ENCODE data around the gene NDUFS3. TPM values are rescaled to one million over a fixed set of nuclear protein-coding genes. Genes with fewer than 3 reads are reported as not detected.

The NDUFS3 gene
- total and polyA plus RNA-seq, 2 of the 13 experiments (the other 11 are each of a cell fraction or from before 2014, with no cell fraction given) = 151 to 184 TPM

DNA sequence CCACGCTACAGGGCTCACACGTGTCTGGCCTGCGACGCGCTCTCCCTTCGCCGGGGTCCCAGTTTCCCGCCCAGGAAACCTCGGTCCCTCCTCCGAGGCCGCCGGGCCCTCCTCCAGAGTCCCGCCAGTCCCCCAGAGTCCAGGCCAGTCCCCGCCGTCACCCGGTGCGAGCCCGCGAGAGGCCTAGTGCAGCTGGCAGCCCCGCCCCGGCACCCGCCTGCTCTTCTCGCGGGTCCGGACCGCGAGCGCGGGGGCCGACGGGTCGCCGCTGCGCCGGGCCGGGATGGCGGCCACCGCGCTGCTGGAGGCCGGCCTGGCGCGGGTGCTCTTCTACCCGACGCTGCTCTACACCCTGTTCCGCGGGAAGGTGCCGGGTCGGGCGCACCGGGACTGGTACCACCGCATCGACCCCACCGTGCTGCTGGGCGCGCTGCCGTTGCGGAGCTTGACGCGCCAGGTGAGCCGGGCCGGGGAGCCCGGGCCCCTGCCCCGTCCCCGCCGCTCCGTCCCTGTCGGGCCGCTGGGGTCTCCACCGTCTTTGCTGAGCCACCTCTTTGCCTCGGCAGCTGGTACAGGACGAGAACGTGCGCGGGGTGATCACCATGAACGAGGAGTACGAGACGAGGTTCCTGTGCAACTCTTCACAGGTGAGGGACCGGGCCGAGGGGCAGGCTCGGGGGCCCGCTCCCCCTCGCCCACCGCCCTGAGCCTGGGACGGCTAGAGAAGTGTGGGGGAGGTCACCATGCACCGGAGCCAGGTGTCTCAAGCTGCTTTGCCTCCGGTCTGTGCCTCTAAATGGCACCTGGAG lies 13.3 kb upstream of the NDUFS3 start, which contains the start of gene PTPMT1 (continued):
- TF ChIP-seq, protein P1, sequence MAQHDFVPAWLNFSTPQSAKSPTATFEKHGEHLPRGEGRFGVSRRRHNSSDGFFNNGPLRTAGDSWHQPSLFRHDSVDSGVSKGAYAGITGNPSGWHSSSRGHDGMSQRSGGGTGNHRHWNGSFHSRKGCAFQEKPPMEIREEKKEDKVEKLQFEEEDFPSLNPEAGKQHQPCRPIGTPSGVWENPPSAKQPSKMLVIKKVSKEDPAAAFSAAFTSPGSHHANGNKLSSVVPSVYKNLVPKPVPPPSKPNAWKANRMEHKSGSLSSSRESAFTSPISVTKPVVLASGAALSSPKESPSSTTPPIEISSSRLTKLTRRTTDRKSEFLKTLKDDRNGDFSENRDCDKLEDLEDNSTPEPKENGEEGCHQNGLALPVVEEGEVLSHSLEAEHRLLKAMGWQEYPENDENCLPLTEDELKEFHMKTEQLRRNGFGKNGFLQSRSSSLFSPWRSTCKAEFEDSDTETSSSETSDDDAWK (CRISPR knock-in tag; IDR thresholded peaks at IDR 0.05) = no peak
- TF ChIP-seq REL (CRISPR knock-in tag; conservative IDR thresholded peaks at IDR 0.05) (no peak), ZNF556 (CRISPR knock-in tag; IDR thresholded peaks at IDR 0.05; ENCODE audit: borderline replicate concordance) (0 out of 2 replicates have a peak, but pooled peaks have one; percentile 45), PHB2 (IDR thresholded peaks at IDR 0.05; ENCODE audit: partially characterized antibody) (no peak), GATAD1 (CRISPR knock-in tag; IDR thresholded peaks at IDR 0.05) (peak; percentile 58), ZNF607 (CRISPR knock-in tag; IDR thresholded peaks at IDR 0.05; ENCODE audit: borderline replicate concordance) (peak; percentile 95), ARID2 (CRISPR knock-in tag; IDR thresholded peaks at IDR 0.05; ENCODE audit: borderline replicate concordance) (0 out of 2 replicates have a peak, but pooled peaks have one; percentile 67), ZFP36L2 (CRISPR knock-in tag; IDR thresholded peaks at IDR 0.05) (no peak), MTA1 (CRISPR knock-in tag; IDR thresholded peaks at IDR 0.05; ENCODE audit: borderline replicate concordance) (no peak; the same call in 1 of the 2 replicates), JUNB (CRISPR knock-in tag; IDR thresholded peaks at IDR 0.05; ENCODE audit: borderline replicate concordance) (no peak), ZNF468 (CRISPR knock-in tag; IDR thresholded peaks at IDR 0.05) (no peak), KDM1A (CRISPR knock-in tag; IDR thresholded peaks at IDR 0.05) (no peak), ZNF432 (CRISPR knock-in tag; IDR thresholded peaks at IDR 0.05; ENCODE audit: borderline replicate concordance) (no peak), ZNF782 (CRISPR knock-in tag; IDR thresholded peaks at IDR 0.05; ENCODE audit: borderline replicate concordance) (no peak), HDAC2 (CRISPR knock-in tag; IDR thresholded peaks at IDR 0.05) (no peak), ZNF652 (CRISPR knock-in tag; IDR thresholded peaks at IDR 0.05; ENCODE audit: borderline replicate concordance, low read depth) (no peak), SOX5 (CRISPR knock-in tag; IDR thresholded peaks at IDR 0.05; ENCODE audit: borderline replicate concordance) (no peak), ZKSCAN5 (CRISPR knock-in tag; IDR thresholded peaks at IDR 0.05) (no peak)
- TF ChIP-seq, protein P2, sequence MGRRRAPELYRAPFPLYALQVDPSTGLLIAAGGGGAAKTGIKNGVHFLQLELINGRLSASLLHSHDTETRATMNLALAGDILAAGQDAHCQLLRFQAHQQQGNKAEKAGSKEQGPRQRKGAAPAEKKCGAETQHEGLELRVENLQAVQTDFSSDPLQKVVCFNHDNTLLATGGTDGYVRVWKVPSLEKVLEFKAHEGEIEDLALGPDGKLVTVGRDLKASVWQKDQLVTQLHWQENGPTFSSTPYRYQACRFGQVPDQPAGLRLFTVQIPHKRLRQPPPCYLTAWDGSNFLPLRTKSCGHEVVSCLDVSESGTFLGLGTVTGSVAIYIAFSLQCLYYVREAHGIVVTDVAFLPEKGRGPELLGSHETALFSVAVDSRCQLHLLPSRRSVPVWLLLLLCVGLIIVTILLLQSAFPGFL (CRISPR knock-in tag; IDR thresholded peaks at IDR 0.05) = no peak
- TF ChIP-seq, protein P3, sequence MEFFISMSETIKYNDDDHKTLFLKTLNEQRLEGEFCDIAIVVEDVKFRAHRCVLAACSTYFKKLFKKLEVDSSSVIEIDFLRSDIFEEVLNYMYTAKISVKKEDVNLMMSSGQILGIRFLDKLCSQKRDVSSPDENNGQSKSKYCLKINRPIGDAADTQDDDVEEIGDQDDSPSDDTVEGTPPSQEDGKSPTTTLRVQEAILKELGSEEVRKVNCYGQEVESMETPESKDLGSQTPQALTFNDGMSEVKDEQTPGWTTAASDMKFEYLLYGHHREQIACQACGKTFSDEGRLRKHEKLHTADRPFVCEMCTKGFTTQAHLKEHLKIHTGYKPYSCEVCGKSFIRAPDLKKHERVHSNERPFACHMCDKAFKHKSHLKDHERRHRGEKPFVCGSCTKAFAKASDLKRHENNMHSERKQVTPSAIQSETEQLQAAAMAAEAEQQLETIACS (CRISPR knock-in tag; IDR thresholded peaks at IDR 0.05) = no peak
- TF ChIP-seq, protein P4, sequence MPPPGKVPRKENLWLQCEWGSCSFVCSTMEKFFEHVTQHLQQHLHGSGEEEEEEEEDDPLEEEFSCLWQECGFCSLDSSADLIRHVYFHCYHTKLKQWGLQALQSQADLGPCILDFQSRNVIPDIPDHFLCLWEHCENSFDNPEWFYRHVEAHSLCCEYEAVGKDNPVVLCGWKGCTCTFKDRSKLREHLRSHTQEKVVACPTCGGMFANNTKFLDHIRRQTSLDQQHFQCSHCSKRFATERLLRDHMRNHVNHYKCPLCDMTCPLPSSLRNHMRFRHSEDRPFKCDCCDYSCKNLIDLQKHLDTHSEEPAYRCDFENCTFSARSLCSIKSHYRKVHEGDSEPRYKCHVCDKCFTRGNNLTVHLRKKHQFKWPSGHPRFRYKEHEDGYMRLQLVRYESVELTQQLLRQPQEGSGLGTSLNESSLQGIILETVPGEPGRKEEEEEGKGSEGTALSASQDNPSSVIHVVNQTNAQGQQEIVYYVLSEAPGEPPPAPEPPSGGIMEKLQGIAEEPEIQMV (CRISPR knock-in tag; IDR thresholded peaks at IDR 0.05; ENCODE audit: low read depth) = peak; percentile 68; the same call in 1 of the 2 replicates
- TF ChIP-seq, protein P5, sequence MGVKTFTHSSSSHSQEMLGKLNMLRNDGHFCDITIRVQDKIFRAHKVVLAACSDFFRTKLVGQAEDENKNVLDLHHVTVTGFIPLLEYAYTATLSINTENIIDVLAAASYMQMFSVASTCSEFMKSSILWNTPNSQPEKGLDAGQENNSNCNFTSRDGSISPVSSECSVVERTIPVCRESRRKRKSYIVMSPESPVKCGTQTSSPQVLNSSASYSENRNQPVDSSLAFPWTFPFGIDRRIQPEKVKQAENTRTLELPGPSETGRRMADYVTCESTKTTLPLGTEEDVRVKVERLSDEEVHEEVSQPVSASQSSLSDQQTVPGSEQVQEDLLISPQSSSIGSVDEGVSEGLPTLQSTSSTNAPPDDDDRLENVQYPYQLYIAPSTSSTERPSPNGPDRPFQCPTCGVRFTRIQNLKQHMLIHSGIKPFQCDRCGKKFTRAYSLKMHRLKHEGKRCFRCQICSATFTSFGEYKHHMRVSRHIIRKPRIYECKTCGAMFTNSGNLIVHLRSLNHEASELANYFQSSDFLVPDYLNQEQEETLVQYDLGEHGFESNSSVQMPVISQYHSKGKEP (CRISPR knock-in tag; IDR thresholded peaks at IDR 0.05) = 0 out of 2 replicates have a peak, but pooled peaks have one; percentile 16
- TF ChIP-seq, protein P6, sequence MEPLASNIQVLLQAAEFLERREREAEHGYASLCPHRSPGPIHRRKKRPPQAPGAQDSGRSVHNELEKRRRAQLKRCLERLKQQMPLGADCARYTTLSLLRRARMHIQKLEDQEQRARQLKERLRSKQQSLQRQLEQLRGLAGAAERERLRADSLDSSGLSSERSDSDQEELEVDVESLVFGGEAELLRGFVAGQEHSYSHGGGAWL (CRISPR knock-in tag; IDR thresholded peaks at IDR 0.05) = peak; percentile 82; the same call in 1 of the 2 replicates

Data from HepG2 (cell line).